ENCODE results near the gene SYT1.
"Not testable (repeated sequence)": the region's sequence is repeated elsewhere in the genome, so short reads cannot be mapped to it uniquely, and the experiment has no call there.

SYT1 gene

DNA sequence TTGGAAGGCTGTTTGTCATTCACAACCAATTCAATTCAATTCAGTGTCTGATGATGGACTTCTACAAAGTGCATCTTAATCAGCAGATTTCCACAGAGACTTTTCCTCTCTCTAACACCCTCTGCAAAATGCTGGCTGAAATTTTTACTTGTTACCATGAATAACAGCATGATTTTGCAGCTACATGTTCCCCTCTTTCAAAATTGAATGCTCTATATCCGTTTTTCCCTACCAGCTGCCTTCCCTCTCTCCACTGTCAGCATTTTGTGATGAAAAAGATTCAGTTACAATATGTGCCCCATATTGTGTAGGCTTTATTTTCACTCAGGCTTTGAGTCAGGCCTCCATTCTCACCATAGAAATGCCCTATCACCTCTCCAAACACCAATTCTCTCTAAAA, 334.6 kb downstream of the SYT1 start:
- no peak overlapping the region for H3K4me3 ChIP-seq (ENCODE audit: low read length)
- TF ChIP-seq ZNF274 (IDR thresholded peaks at IDR 0.05; ENCODE audit: low read depth, low read length) = no peak

DNA sequence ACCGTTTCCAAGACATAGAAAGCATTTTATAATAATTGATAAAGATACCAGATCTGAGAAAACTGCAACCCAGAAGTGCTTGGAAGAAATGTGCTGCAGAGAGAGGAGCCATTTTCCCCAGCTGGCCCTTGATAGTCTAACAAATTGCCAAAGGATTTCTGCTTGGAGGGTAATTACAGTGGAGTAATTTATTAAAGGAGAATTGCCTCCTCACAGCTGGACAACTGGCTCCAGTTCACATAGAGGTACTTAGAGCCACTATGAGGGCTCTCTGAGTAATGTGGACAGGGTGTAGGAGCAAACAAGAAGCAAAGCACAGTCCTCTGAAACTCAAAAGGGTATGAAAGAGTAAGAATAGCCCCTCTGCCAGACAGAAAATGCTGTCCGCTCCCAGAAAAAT, 335.6 kb downstream of the SYT1 start:
- no peak for TF ChIP-seq ZNF274 (IDR thresholded peaks at IDR 0.05; ENCODE audit: low read depth, low read length)
- H3K4me3 ChIP-seq (ENCODE audit: low read length) = no peak overlapping the region

DNA sequence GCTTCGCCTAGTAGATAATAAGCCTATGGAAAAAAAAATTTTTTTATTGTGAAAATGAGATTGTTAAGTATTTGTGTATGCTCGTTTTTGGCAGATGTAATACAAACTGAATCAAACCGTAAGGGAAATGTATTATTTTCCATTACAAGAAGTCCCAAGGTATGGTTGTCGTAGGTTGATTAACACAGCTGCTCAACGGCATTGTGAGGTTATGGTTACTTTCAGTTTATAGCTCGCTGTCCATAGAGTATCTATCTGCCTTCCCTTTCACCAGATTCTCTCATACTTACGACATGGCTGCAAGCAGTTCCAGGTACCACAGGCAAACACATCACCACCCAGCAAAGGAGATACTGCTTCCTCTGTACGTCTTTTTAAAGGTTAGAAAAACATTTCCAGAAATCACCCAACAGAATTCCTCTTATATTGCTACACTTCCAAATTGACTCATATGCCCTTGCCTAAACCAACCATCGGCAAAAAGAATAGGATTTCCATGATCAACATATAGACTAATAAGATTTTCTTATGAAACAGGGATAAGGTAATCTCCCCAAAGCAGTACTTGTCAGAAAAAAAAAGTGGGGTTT, 338.6 kb downstream of the SYT1 start:
- H3K4me3 ChIP-seq (ENCODE audit: low read length) = no peak overlapping the region
- TF ChIP-seq ZNF274 (IDR thresholded peaks at IDR 0.05; ENCODE audit: low read depth, low read length) = no peak

DNA sequence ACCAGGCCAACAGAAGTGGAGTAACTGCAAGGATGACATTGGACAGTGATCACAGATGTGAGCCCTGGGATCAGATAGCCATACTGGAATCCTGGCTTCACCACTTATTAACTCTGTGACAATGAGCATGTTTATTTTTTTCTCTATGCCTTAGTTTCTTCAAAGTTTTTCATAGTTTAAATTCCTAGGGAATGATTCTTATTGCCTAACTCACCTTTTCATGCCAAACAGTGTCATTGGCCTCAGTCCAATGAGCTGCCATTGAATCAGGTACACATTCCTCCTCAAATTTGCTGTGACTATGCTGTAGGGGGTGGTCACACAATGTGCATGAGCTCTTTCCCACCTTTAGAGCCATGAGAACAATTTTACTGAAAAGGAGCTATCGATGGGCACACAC, 342.3 kb downstream of the SYT1 start:
- TF ChIP-seq ZNF274 (IDR thresholded peaks at IDR 0.05; ENCODE audit: low read depth, low read length) = no peak
- no peak overlapping the region for H3K4me3 ChIP-seq (ENCODE audit: low read length)

DNA sequence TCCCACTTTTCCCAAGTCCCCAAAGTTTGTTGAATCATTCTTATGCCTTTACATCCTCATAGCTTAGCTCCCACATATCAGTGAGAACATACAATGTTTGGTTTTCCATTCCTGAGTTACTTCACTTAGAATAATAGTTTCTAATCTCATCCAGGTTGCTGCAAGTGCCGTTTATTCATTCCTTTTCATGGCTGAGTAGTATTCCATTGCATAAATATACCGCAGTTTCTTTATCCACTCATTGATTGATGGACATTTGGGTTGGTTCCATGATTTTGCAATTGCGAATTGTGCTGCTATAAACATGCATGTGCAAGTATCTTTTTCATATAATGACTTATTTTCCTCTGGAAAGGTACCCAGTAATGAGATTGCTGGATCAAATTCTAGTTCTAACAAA, 345.8 kb downstream of the SYT1 start:
- H3K4me3 ChIP-seq (ENCODE audit: low read length) = not testable (repeated sequence)

DNA sequence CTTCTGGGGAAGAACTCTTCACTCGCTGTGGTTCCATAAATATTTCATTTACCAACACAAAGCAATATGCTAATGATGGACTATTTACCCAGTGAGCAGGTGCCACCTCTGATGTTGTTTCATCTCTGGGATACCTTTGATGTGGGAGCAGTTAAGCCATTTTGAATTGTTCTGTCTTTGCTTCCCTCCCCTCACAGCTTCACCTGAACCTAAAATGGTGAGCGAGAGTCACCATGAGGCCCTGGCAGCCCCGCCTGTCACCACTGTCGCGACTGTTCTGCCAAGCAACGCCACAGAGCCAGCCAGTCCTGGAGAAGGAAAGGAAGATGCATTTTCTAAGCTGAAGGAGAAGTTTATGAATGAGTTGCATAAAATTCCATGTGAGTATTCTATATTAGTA, 352.7 kb downstream of the SYT1 start:
- TF ChIP-seq ZNF274 (IDR thresholded peaks at IDR 0.05; ENCODE audit: low read depth, low read length) = no peak
- no peak overlapping the region for H3K4me3 ChIP-seq (ENCODE audit: low read length)

DNA sequence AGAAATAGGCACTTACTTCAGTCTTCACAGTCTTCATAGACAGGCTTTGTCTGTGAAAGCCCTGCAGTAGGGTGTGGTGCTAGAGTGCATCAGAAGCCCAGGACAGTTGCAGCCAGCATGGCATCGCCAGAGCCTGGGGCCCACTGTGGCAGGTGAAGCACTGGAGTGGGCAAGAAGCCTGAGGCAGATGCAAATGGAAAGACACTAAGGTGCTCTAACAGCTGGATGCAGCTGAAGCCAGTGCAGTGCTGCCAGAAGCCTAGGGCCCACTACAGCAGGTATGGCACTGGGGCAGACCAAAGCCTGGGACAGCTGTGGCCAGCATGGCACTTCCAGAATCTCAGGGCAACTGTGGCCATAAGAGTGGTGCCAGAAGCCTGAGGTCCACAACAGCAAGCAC, 358.6 kb downstream of the SYT1 start:
- TF ChIP-seq ZNF274 (IDR thresholded peaks at IDR 0.05; ENCODE audit: low read depth, low read length) = no peak
- no peak overlapping the region for H3K4me3 ChIP-seq (ENCODE audit: low read length)

DNA sequence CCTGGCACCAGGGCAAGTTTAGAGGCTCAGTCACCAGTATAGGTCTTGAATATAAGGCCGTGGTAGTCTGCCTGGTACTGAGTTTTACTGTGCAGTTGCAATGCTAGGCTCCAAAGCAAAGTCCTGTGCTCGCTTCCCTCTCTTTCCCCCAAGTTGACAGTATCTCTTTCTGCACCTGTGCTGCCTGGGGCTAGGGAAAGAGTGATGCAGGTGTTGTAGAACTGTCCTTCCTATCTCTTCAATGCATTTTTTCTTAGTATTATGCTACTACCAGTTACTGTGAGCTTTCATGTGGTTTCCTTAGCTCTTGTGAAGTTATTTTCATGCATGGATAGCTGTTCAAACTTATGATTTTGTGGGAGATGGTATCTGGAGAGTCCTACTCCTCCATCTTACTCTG, 359.2 kb downstream of the SYT1 start:
- no peak overlapping the region for H3K4me3 ChIP-seq (ENCODE audit: low read length)
- TF ChIP-seq ZNF274 (IDR thresholded peaks at IDR 0.05; ENCODE audit: low read depth, low read length) = no peak

DNA sequence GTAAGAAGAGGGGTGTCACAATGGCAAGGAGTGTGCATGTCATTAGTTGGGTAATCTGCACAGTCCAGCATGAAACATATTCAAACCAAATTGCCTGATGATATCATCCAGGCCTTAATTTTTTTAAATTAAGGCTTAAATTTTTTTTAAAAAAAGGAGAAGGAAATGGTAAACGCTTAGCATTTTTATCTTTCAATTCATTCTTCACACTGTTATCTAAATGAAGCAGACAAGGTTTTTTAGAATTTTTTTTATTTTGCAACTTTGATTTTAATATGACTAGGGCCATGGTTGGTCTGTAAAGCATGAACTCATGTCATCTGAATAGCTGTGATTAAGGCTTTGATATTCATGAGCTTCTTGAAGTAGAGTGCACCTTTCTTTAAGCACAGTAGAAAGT, 362.5 kb downstream of the SYT1 start:
- no peak overlapping the region for H3K4me3 ChIP-seq (ENCODE audit: low read length)
- no peak for TF ChIP-seq ZNF274 (IDR thresholded peaks at IDR 0.05; ENCODE audit: low read depth, low read length)

DNA sequence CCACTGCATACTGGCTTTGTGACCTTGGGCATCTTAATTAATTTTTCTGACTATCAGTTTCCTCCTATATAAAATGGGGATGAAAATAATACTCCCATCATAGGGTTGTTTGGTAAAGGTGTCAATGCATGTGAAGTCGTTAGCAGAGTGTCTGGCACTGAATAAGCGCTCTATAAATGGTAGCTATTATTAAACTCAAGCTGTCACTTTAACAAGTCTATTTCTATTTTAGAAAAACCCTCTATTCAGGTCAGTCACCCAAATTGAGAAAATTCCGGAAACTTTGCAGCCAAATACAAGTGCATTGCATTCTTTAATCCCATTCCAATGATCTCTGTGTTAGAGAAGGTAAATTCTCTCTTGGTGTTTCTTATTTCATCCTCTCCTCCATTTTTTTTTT, 363.1 kb downstream of the SYT1 start:
- no peak overlapping the region for H3K4me3 ChIP-seq (ENCODE audit: low read length)
- no peak for TF ChIP-seq ZNF274 (IDR thresholded peaks at IDR 0.05; ENCODE audit: low read depth, low read length)

DNA sequence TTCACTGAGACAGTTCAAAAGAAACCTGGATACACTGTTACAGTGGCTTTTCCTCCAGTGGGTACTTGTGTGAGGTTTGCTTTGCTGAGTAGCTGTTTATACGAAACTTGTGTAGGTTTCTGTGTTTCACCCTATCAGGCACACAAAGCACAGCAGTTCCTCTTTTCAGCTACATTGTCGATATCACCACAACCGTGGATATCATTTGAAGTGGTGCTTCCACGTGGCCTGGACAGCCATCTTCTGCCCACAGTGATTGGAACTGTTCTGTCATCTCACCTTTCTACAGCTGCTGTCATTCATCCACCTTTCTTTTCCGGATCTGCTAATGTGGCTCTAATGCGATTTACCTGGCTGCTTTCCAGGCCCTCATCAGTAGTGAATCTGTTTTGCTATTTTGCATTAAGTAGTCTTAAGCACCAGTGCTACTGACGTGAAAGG, 368.8 kb downstream of the SYT1 start:
- TF ChIP-seq ZNF274 (IDR thresholded peaks at IDR 0.05; ENCODE audit: low read depth, low read length) = no peak
- H3K4me3 ChIP-seq (ENCODE audit: low read length) = no peak overlapping the region

DNA sequence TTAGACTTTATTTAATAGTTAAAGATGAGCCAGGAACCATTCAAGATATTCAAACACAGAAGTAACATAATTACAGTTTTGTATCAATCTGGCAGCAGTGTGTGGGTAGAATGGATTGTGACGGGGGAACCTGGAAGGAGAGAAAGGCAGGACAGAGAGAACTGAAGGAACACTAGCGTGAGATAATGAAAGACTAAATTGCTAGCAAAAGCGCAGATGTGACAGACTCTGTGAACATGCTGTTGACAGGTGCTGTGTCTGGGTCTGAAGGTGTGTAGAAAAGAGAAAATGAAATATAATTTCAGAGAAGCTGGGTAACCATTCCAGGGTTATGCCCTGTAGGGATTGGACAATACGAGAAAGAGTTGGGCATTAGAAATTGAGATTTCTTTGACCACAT, 372.3 kb downstream of the SYT1 start:
- TF ChIP-seq ZNF274 (IDR thresholded peaks at IDR 0.05; ENCODE audit: low read depth, low read length) = no peak
- H3K4me3 ChIP-seq (ENCODE audit: low read length) = no peak overlapping the region

DNA sequence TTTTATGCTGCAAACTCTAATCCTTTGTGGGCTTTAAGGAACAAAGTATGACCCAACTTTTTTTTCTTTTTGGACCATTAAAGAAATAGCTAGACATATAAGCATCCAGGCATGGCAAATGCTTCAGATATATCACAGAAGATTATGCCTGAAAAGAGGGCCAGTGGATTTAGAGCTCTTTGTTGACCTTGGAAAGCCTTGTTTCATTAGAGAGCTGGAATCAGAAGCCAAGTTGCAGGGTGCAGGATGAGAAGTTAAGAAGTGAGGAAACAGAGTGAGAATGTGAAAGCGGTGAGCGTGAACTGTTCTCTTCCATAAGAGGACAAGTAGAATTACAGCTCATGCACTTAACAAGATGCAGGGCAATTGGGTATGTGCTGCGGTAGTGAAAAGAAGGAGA, 373.7 kb downstream of the SYT1 start:
- TF ChIP-seq ZNF274 (IDR thresholded peaks at IDR 0.05; ENCODE audit: low read depth, low read length) = no peak
- H3K4me3 ChIP-seq (ENCODE audit: low read length) = no peak overlapping the region

DNA sequence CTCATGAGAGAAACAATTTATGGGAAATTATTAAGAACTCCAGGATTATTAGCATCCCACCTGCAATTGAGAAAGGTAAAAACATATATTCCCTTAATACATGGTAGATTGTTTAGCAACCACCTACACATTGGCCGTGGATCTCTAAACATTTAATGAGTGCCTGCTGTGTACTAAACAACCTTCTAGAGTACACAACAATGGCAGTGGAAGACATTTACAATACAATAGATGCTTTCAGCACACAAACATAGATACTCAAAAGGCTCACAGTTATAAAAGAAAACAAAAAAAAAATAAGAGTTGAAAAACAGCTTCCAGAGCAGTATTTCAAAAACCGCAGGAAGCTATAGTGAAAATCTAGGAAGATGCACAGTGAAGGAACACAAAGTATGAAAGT, 382.9 kb downstream of the SYT1 start:
- no peak for TF ChIP-seq ZNF274 (IDR thresholded peaks at IDR 0.05; ENCODE audit: low read depth, low read length)

DNA sequence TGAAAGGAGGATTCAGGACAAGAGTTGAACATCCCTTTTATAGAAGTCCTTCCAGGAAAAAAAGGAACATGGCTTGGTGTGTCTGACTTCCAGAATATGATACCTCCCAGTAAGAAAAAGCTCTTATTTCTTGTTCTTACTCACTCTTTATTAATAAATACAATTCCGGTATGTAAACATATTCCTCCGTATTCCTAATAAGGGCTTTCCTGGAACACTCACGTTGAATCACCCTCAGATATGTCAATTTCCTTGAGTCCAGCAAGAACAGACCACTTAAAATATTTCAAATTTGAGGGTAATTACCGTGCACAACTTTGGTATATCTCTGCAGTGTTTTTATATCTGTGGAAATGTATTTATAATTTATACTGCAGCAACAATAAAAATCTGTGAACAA, 385.6 kb downstream of the SYT1 start:
- TF ChIP-seq ZNF274 (IDR thresholded peaks at IDR 0.05; ENCODE audit: low read depth, low read length) = no peak
- no peak overlapping the region for H3K4me3 ChIP-seq (ENCODE audit: low read length)

More for the DNA sequence above, 382.9 kb downstream of the SYT1 start:
- no peak overlapping the region for H3K4me3 ChIP-seq (ENCODE audit: low read length)

DNA sequence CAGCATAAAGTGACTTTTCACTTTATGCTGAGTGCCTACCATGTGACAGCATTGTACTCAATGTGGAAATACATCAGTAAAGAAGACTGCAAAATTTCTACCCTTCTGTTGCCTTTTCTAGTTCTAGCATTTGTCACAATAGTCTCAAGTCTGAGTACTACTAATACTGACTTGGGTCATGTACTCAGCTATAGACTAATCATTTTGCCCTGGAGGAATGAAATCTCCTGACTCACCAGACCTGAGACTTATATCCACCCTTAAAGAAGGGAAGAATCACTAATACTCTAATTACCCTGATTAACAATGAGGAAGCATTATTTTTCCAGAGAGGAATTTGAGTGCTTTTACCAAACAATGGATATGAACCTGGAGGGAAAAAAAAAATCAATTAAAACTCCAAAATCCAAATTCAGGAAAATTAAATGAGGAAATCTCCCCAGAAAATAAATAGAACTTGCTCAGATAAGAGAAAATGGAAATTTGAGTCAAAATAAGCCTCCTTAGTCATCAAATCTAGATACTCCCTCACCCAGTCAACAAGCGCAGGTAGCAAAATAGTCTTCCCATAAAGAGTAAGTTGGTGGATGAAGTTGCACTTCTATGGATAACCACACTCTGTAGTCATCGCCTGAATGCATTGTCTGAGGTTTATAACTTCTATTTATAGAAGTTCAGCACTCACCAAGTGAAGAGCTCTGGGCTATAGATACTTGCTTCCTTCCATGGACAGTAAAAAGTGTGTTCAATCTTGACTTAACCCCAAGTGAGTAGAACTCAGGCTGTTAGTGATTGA, 386.6 kb downstream of the SYT1 start:
- TF ChIP-seq ZNF274 (IDR thresholded peaks at IDR 0.05; ENCODE audit: low read depth, low read length) = no peak
- no peak overlapping the region for H3K4me3 ChIP-seq (ENCODE audit: low read length)

All from GM08714 (cell line).